Measurements from ENCODE around the gene DAPK1.
"Not testable (repeated sequence)": the region's sequence is repeated elsewhere in the genome, so short reads cannot be mapped to it uniquely, and the experiment has no call there.

DAPK1 gene

DNA sequence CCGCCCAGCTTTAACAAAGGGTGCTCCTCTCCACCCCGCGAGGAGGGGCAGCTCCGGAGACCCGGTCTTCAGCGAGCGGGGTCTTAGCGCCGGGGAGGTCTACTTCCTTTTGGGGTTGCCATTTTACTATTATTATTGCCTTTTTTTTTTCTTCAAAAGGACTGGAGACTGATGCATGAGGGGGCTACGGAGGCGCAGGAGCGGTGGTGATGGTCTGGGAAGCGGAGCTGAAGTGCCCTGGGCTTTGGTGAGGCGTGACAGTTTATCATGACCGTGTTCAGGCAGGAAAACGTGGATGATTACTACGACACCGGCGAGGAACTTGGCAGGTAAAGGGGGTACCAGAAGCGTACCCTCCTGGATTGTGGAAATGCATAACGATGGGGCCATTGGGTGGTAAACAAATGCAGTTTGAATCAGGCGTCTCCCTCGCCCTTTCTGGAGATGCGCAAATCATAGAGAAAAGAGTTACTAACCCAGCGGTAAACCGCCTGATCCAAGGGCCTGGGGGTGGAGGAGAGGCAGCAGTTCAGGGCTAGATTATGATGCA, 1.2 kb downstream of the DAPK1 start:
- no peak for ATAC-seq (ENCODE audit: insufficient read depth, low read depth)
- H3K9ac ChIP-seq (ENCODE audit: low read depth, low read length): no peak overlapping the region
- no peak overlapping the region for H2AFZ ChIP-seq (ENCODE audit: low read depth, low read length)
- no peak overlapping the region for H3K4me2 ChIP-seq (ENCODE audit: insufficient read depth, low read length)
- TF ChIP-seq, protein P1, sequence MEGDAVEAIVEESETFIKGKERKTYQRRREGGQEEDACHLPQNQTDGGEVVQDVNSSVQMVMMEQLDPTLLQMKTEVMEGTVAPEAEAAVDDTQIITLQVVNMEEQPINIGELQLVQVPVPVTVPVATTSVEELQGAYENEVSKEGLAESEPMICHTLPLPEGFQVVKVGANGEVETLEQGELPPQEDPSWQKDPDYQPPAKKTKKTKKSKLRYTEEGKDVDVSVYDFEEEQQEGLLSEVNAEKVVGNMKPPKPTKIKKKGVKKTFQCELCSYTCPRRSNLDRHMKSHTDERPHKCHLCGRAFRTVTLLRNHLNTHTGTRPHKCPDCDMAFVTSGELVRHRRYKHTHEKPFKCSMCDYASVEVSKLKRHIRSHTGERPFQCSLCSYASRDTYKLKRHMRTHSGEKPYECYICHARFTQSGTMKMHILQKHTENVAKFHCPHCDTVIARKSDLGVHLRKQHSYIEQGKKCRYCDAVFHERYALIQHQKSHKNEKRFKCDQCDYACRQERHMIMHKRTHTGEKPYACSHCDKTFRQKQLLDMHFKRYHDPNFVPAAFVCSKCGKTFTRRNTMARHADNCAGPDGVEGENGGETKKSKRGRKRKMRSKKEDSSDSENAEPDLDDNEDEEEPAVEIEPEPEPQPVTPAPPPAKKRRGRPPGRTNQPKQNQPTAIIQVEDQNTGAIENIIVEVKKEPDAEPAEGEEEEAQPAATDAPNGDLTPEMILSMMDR (IDR thresholded peaks at IDR 0.05; ENCODE audit: borderline replicate concordance, extremely low read depth, low read length, poor library complexity, severe bottlenecking): no peak
- DNase-seq: no peak
- H3K4me1 ChIP-seq (ENCODE audit: insufficient read depth, low read length): no peaks in the 10 kb centered on the region
- no peaks in the 10 kb centered on the region for H3K36me3 ChIP-seq (ENCODE audit: insufficient read depth, low read length)
- H3K27me3 ChIP-seq (ENCODE audit: insufficient read depth, low read length, poor library complexity): no peaks in the 10 kb centered on the region
- no peaks in the 10 kb centered on the region for H3K79me2 ChIP-seq (ENCODE audit: insufficient read depth, low read length)
- H3K9me3 ChIP-seq (ENCODE audit: insufficient read depth, low read length, severe bottlenecking): no peaks in the 10 kb centered on the region
- H3K27ac ChIP-seq (ENCODE audit: low read length): no peak overlapping the region
- no peak overlapping the region for H3K4me3 ChIP-seq (ENCODE audit: low read depth in 1 of 2, low read length in 2 of 2)
- no peaks in the 10 kb centered on the region for H4K20me1 ChIP-seq (ENCODE audit: insufficient read depth, low read length)

DNA sequence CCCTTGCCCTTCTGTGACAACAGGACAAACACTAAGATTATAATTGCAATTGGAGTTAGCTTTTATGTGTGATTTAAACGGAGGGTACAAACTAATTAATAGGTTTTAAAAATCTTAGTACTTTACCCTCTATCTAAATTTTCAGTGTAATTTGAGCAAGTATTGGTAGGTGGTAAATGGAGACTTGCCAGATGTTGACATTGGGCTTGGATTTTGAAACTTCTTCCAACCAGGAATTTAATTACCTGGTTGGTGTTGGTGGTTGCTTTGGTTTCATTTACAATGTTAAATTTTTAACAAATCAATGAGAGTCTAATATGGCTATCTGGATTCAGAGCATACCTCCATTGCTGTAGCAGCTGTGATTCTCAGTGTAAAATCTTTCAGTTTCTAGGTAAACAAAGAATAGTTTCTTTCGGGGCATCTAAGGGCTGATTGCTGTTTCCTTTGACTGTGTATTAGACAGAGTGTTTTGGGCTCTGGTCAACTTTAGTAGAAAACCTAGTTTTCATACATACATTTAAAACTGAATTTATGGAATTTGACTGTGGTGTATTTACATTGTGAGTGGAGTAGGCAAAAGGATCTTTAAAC, 1.9 kb downstream of the DAPK1 start:
- Histone ChIP-seq H3K9ac (ENCODE audit: low read depth, low read length) (no peak overlapping the region), H3K4me3 (ENCODE audit: low read depth in 1 of 2, low read length in 2 of 2) (no peak overlapping the region), H3K27me3 (ENCODE audit: insufficient read depth, low read length, poor library complexity) (no peaks in the 10 kb centered on the region), H3K27ac (ENCODE audit: low read length) (no peak overlapping the region), H3K79me2 (ENCODE audit: insufficient read depth, low read length) (no peaks in the 10 kb centered on the region), H3K9me3 (ENCODE audit: insufficient read depth, low read length, severe bottlenecking) (no peaks in the 10 kb centered on the region), H3K4me1 (ENCODE audit: insufficient read depth, low read length) (no peaks in the 10 kb centered on the region), H3K36me3 (ENCODE audit: insufficient read depth, low read length) (no peaks in the 10 kb centered on the region), H3K4me2 (ENCODE audit: insufficient read depth, low read length) (no peak overlapping the region), H2AFZ (ENCODE audit: low read depth, low read length) (no peak overlapping the region), H4K20me1 (ENCODE audit: insufficient read depth, low read length) (no peaks in the 10 kb centered on the region)
- ATAC-seq (ENCODE audit: insufficient read depth, low read depth) (no peak), DNase-seq (no peak)
- TF ChIP-seq, protein P1 (IDR thresholded peaks at IDR 0.05; ENCODE audit: borderline replicate concordance, extremely low read depth, low read length, poor library complexity, severe bottlenecking): no peak

DNA sequence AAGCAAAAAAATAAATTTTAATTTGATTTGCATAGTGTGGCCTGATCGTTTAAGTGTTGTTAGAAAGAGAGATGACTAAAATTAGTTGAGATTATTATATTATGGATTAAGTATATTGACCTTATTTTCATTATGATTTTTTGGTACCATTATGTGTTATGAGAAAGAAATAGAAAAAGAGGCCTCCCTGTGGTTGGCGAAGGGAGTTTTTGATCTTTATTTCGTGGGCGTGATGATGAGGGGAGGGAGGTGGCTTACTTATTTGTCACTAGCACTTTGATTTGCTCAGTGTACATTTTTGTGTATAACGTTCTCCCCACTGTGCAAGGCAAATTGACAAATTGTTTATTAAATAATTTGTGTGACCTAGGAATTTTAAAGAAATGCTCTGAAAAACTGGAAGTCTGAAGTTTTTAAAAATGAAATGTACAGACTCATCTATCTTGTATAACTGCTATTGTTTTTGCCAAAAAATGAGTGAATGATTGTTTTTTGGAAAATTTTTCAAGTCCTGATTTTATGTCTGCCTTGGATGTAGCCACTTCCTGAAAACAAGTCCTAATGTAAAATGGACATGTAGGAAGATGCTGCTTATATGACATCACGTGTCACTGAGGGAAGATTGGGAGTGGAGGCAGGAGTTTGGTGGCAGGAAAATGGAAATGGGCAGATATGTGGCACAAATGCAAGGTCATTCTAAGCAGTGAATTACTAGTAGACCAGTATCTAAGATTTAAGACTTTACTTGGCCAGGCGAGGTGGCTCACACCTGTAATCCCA, 3.0 kb downstream of the DAPK1 start:
- H3K79me2 ChIP-seq (ENCODE audit: insufficient read depth, low read length): no peaks in the 10 kb centered on the region
- no peak overlapping the region for H2AFZ ChIP-seq (ENCODE audit: low read depth, low read length)
- H3K36me3 ChIP-seq (ENCODE audit: insufficient read depth, low read length): no peaks in the 10 kb centered on the region
- DNase-seq (no peak), ATAC-seq (ENCODE audit: insufficient read depth, low read depth) (no peak)
- TF ChIP-seq, protein P1 (IDR thresholded peaks at IDR 0.05; ENCODE audit: borderline replicate concordance, extremely low read depth, low read length, poor library complexity, severe bottlenecking): no peak
- TF ChIP-seq EZH2 (IDR thresholded peaks at IDR 0.05; ENCODE audit: borderline replicate concordance, low read depth, low read length, severe bottlenecking): no peak
- H3K9me3 ChIP-seq (ENCODE audit: insufficient read depth, low read length, severe bottlenecking): no peaks in the 10 kb centered on the region
- no peak overlapping the region for H3K27ac ChIP-seq (ENCODE audit: low read length)
- no peak overlapping the region for H3K4me3 ChIP-seq (ENCODE audit: low read depth in 1 of 2, low read length in 2 of 2)
- H3K9ac ChIP-seq (ENCODE audit: low read depth, low read length): no peak overlapping the region
- no peaks in the 10 kb centered on the region for H4K20me1 ChIP-seq (ENCODE audit: insufficient read depth, low read length)
- H3K4me2 ChIP-seq (ENCODE audit: insufficient read depth, low read length): no peak overlapping the region
- H3K27me3 ChIP-seq (ENCODE audit: insufficient read depth, low read length, poor library complexity): no peaks in the 10 kb centered on the region
- no peaks in the 10 kb centered on the region for H3K4me1 ChIP-seq (ENCODE audit: insufficient read depth, low read length)

DNA sequence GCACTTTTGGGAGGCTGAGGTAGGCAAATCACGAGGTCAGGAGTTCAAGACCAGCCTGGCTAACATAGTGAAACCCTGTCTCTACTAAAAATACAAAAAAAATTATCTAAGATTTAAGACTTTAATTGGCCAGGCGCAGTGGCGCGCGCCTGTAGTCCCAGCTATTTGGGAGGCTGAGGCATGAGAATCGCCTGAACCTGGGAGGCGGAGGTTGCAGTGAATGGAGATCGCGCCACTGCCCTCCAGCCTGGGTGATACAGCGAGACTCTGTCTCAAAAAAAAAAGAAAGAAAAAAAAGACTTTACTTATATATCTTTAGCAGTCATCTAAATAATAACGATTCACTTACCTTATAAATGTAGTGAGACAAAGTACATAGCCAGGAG, 3.6 kb downstream of the DAPK1 start:
- not testable (repeated sequence) for DNase-seq; H3K27me3 ChIP-seq (ENCODE audit: insufficient read depth, low read length, poor library complexity); ATAC-seq (ENCODE audit: insufficient read depth, low read depth); H3K4me1 ChIP-seq (ENCODE audit: insufficient read depth, low read length); H2AFZ ChIP-seq (ENCODE audit: low read depth, low read length); H3K79me2 ChIP-seq (ENCODE audit: insufficient read depth, low read length); H3K9ac ChIP-seq (ENCODE audit: low read depth, low read length); H3K36me3 ChIP-seq (ENCODE audit: insufficient read depth, low read length); H3K27ac ChIP-seq (ENCODE audit: low read length); H3K9me3 ChIP-seq (ENCODE audit: insufficient read depth, low read length, severe bottlenecking); H3K4me2 ChIP-seq (ENCODE audit: insufficient read depth, low read length); H4K20me1 ChIP-seq (ENCODE audit: insufficient read depth, low read length); H3K4me3 ChIP-seq (ENCODE audit: low read depth in 1 of 2, low read length in 2 of 2)

All from DND-41 (cell line).